ENCODE measurements around the gene YPEL3.

The YPEL3 gene

DNA sequence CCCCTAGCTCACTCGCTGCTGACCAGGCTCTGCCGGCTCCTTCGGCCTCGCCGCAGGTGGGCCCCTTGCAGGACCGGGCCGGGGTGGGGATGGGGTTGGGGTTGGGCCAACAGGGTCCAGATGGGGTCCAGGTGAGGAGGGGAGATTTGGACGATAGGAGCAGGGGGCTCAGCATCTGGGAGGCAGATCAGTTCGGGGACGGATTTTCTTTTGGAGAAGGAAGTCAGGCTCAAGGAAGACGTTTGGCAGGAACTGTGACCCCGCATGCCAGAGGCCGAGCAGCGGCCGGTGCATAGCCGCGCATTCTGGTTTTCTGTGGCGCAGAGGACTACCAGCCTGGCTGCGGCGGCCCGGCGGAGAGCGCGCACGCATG is 31.3 kb downstream of the YPEL3 start:
- no peaks in the 10 kb centered on the region for H3K9me3 ChIP-seq (ENCODE audit: control insufficient read depth in 1 of 2, low read length in 2 of 2)
- H3K27me3 ChIP-seq (ENCODE audit: control insufficient read depth in 1 of 2, insufficient read depth in 2 of 2, low read length in 2 of 2) = no peaks in the 10 kb centered on the region
- peak overlapping the region; percentile 94 to 100 for H3K9ac ChIP-seq (ENCODE audit: low read depth in 1 of 2, low read length in 2 of 2)
- peaks cover 19 to 28% of the 10 kb centered on the region in 2 donors for H3K36me3 ChIP-seq (ENCODE audit: control insufficient read depth in 1 of 2, insufficient read depth in 2 of 2, low read length in 2 of 2)
- peak overlapping the region; percentile 76 to 84 for H3K4me3 ChIP-seq (ENCODE audit: low read depth in 1 of 2, low read length in 2 of 2)
- peak overlapping the region; percentile 100 for H3K27ac ChIP-seq (ENCODE audit: low read depth, low read length)
- H3K4me1 ChIP-seq (ENCODE audit: control insufficient read depth in 1 of 2, insufficient read depth in 2 of 2, low read length in 2 of 2) = peaks cover 39 to 47% of the 10 kb centered on the region in 2 donors

DNA sequence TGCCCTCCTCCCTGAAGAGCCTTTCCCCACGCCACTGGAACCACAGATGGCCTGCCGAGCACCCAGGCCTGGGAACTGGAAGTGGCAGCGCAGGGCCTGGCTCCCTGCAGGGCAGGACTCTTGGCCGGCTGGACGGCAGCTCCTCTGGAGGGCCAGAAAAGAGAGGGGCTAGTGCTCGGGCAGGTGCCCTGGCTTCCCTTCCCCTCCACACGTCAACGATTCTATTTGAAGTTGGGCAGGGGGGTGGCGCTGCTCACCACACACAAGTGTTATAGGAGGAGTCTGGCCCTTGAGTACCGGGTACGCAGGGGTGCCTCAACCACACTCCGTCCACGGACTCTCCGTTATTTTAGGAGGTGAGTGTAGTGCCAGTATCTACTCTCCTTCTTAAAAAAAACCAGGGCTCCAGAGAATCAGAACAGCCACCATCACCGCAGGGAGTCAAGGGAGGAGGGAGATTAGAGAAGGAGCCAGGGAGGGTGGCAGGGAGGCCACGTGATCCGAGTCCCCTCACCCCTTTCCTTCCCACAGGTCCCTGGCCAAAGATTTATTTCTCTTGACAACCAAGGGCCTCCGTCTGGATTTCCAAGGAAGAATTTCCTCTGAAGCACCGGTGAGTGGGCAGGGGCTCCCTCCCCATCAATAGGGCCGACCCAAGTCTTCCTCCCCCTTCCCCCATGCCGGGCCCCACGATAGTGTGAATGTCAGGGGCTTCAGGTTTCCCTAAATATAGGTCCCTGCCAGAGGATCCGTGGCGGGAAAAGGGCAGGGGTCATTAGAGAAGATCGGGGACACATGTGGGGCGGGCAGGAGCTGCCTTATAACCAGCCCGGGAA is 31.9 kb downstream of the YPEL3 start:
- Histone ChIP-seq H3K36me3 (ENCODE audit: control insufficient read depth in 1 of 2, insufficient read depth in 2 of 2, low read length in 2 of 2) (peaks cover 13 to 22% of the 10 kb centered on the region in 2 donors), H3K9ac (ENCODE audit: low read depth in 1 of 2, low read length in 2 of 2) (peak overlapping the region; percentile 94 to 100), H3K9me3 (ENCODE audit: control insufficient read depth in 1 of 2, low read length in 2 of 2) (no peaks in the 10 kb centered on the region), H3K27ac (ENCODE audit: low read depth, low read length) (peak overlapping the region; percentile 100), H3K4me3 (ENCODE audit: low read depth in 1 of 2, low read length in 2 of 2) (peak overlapping the region; percentile 76 to 84), H3K4me1 (ENCODE audit: control insufficient read depth in 1 of 2, insufficient read depth in 2 of 2, low read length in 2 of 2) (peaks cover 36 to 41% of the 10 kb centered on the region in 2 donors), H3K27me3 (ENCODE audit: control insufficient read depth in 1 of 2, insufficient read depth in 2 of 2, low read length in 2 of 2) (no peaks in the 10 kb centered on the region)

- H3K4me3 ChIP-seq (ENCODE audit: low read depth in 1 of 2, low read length in 2 of 2) = peak overlapping the region; percentile 76 to 84
- H3K9ac ChIP-seq (ENCODE audit: low read depth in 1 of 2, low read length in 2 of 2) = peak overlapping the region; percentile 94 to 100
- H3K9me3 ChIP-seq (ENCODE audit: control insufficient read depth in 1 of 2, low read length in 2 of 2) = no peaks in the 10 kb centered on the region
- H3K36me3 ChIP-seq (ENCODE audit: control insufficient read depth in 1 of 2, insufficient read depth in 2 of 2, low read length in 2 of 2) = peaks cover 6 to 15% of the 10 kb centered on the region in 2 donors
- H3K27ac ChIP-seq (ENCODE audit: low read depth, low read length) = peak overlapping the region; percentile 100
- H3K4me1 ChIP-seq (ENCODE audit: control insufficient read depth in 1 of 2, insufficient read depth in 2 of 2, low read length in 2 of 2) = peaks cover 32 to 35% of the 10 kb centered on the region in 2 donors
- H3K27me3 ChIP-seq (ENCODE audit: control insufficient read depth in 1 of 2, insufficient read depth in 2 of 2, low read length in 2 of 2) = no peaks in the 10 kb centered on the region
Observed at GRCh38 chr16:30063278-30063892, 32.6 kb downstream of the YPEL3 start.

- Histone ChIP-seq H3K27ac (ENCODE audit: low read depth, low read length) (no peak overlapping the region), H3K36me3 (ENCODE audit: control insufficient read depth in 1 of 2, insufficient read depth in 2 of 2, low read length in 2 of 2) (no peaks in the 10 kb centered on the region), H3K9ac (ENCODE audit: low read depth in 1 of 2, low read length in 2 of 2) (no peak overlapping the region), H3K4me1 (ENCODE audit: control insufficient read depth in 1 of 2, insufficient read depth in 2 of 2, low read length in 2 of 2) (peaks cover 17 to 21% of the 10 kb centered on the region in 2 donors), H3K4me3 (ENCODE audit: low read depth in 1 of 2, low read length in 2 of 2) (no peak overlapping the region), H3K9me3 (ENCODE audit: control insufficient read depth in 1 of 2, low read length in 2 of 2) (no peaks in the 10 kb centered on the region), H3K27me3 (ENCODE audit: control insufficient read depth in 1 of 2, insufficient read depth in 2 of 2, low read length in 2 of 2) (no peaks in the 10 kb centered on the region)
Observed at GRCh38 chr16:30060836-30061554, 35.0 kb downstream of the YPEL3 start.

DNA sequence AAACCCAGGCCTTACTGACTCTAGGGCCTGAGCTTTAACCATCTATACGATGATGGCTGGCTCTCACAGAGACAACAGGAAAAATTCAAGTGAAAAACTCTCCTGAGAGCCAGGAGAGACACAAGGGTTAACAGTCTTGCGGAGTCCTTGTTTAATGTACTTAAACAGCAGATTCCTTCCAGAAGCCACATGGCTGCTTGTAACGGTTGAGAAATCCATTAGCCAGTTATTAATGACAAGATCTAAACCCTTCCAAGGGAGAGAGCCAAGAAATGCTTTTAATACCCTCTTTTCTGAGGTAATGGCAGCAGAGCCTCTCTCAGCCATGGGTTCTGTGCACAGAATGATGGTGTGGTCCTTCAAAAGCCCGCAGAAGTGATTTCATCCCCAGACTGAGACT is 35.7 kb downstream of the YPEL3 start:
- no peak overlapping the region for H3K27ac ChIP-seq (ENCODE audit: low read depth, low read length)
- H3K9ac ChIP-seq (ENCODE audit: low read depth in 1 of 2, low read length in 2 of 2) = no peak overlapping the region
- H3K4me1 ChIP-seq (ENCODE audit: control insufficient read depth in 1 of 2, insufficient read depth in 2 of 2, low read length in 2 of 2) = peaks cover 17 to 21% of the 10 kb centered on the region in 2 donors
- H3K27me3 ChIP-seq (ENCODE audit: control insufficient read depth in 1 of 2, insufficient read depth in 2 of 2, low read length in 2 of 2) = no peaks in the 10 kb centered on the region
- H3K36me3 ChIP-seq (ENCODE audit: control insufficient read depth in 1 of 2, insufficient read depth in 2 of 2, low read length in 2 of 2) = no peaks in the 10 kb centered on the region
- H3K4me3 ChIP-seq (ENCODE audit: low read depth in 1 of 2, low read length in 2 of 2) = no peak overlapping the region
- no peaks in the 10 kb centered on the region for H3K9me3 ChIP-seq (ENCODE audit: control insufficient read depth in 1 of 2, low read length in 2 of 2)

DNA sequence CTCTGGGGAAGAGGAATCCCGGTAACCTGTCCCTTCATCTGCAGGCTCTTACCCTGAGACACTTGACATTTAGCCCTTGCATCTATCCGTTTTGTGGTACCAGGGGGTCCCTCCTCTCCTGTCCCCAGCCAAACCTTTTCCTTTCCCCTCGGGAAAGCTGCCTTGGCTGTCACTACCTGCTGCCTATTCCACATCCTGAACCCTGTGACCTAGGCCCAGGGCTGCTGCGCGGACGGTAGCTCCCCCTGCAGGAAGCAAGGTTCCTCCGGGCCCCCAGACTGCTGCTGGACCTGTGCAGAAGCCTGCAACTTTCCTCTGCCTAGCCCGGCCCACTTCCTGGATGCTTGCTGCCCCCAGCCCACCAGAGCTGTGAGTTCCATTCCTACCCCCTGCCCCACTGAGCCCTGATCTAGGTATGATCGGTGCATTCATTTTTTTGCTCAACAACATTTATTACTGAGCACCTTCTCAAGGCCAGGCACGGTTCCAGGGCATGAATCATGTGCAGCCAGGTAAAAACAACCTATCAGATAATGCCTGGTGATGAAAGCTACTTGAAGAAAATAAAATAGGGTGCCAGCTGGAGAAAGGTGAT is 41.0 kb downstream of the YPEL3 start:
- Histone ChIP-seq H3K4me3 (ENCODE audit: low read depth in 1 of 2, low read length in 2 of 2) (no peak overlapping the region), H3K9ac (ENCODE audit: low read depth in 1 of 2, low read length in 2 of 2) (no peak overlapping the region), H3K27ac (ENCODE audit: low read depth, low read length) (no peak overlapping the region), H3K4me1 (ENCODE audit: control insufficient read depth in 1 of 2, insufficient read depth in 2 of 2, low read length in 2 of 2) (peaks cover 8 to 13% of the 10 kb centered on the region in 2 donors), H3K36me3 (ENCODE audit: control insufficient read depth in 1 of 2, insufficient read depth in 2 of 2, low read length in 2 of 2) (no peaks in the 10 kb centered on the region), H3K27me3 (ENCODE audit: control insufficient read depth in 1 of 2, insufficient read depth in 2 of 2, low read length in 2 of 2) (no peaks in the 10 kb centered on the region), H3K9me3 (ENCODE audit: control insufficient read depth in 1 of 2, low read length in 2 of 2) (no peaks in the 10 kb centered on the region)

GRCh38 chr16:30054451-30054850 is 41.6 kb downstream of the YPEL3 start:
- H3K9me3 ChIP-seq (ENCODE audit: control insufficient read depth in 1 of 2, low read length in 2 of 2) = no peaks in the 10 kb centered on the region
- H3K4me3 ChIP-seq (ENCODE audit: low read depth in 1 of 2, low read length in 2 of 2) = no peak overlapping the region
- no peak overlapping the region for H3K9ac ChIP-seq (ENCODE audit: low read depth in 1 of 2, low read length in 2 of 2)
- H3K27me3 ChIP-seq (ENCODE audit: control insufficient read depth in 1 of 2, insufficient read depth in 2 of 2, low read length in 2 of 2) = no peaks in the 10 kb centered on the region
- H3K36me3 ChIP-seq (ENCODE audit: control insufficient read depth in 1 of 2, insufficient read depth in 2 of 2, low read length in 2 of 2) = no peaks in the 10 kb centered on the region
- H3K27ac ChIP-seq (ENCODE audit: low read depth, low read length) = no peak overlapping the region
- H3K4me1 ChIP-seq (ENCODE audit: control insufficient read depth in 1 of 2, insufficient read depth in 2 of 2, low read length in 2 of 2) = peaks cover 8 to 13% of the 10 kb centered on the region in 2 donors

DNA sequence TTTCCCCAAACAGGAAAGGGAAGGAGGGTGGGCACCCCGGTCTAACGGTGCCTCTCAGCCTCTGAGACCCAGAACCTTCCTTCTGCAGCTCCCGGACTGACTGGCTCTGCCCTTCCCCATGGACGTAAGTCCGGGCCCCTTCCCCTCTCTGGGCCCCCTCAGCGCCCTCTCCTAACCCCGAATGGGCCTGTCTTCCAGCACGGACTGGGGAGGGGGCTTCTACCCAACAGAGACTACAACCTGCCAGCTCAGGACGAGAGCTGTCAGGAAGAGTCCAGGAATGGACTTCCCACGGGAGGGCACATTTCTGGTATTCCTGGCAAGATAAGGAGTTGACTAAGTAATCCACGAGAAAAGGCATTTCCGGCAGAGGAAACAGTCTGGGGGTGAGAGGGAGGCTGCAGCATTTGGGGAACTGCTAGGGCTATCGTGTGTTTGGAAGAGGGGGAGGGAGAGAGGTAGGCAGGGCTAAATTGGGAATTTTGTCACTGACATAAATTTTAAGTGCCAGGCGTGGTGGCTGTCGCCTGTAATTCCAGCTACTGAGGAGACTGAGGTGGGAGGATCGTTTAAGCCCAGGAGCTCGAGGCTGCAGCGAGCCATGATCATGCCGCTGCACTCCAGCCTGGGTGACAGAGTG is 42.5 kb downstream of the YPEL3 start:
- Histone ChIP-seq H3K9me3 (ENCODE audit: control insufficient read depth in 1 of 2, low read length in 2 of 2) (no peaks in the 10 kb centered on the region), H3K4me1 (ENCODE audit: control insufficient read depth in 1 of 2, insufficient read depth in 2 of 2, low read length in 2 of 2) (peaks cover 8 to 13% of the 10 kb centered on the region in 2 donors), H3K36me3 (ENCODE audit: control insufficient read depth in 1 of 2, insufficient read depth in 2 of 2, low read length in 2 of 2) (no peaks in the 10 kb centered on the region), H3K4me3 (ENCODE audit: low read depth in 1 of 2, low read length in 2 of 2) (peak overlapping the region; percentile 73 to 84), H3K27ac (ENCODE audit: low read depth, low read length) (no peak overlapping the region), H3K27me3 (ENCODE audit: control insufficient read depth in 1 of 2, insufficient read depth in 2 of 2, low read length in 2 of 2) (no peaks in the 10 kb centered on the region), H3K9ac (ENCODE audit: low read depth in 1 of 2, low read length in 2 of 2) (peak overlapping the region in 1 of 2 donors; percentile 60)

- peak overlapping the region; percentile 73 to 84 for H3K4me3 ChIP-seq (ENCODE audit: low read depth in 1 of 2, low read length in 2 of 2)
- peaks cover 8 to 13% of the 10 kb centered on the region in 2 donors for H3K4me1 ChIP-seq (ENCODE audit: control insufficient read depth in 1 of 2, insufficient read depth in 2 of 2, low read length in 2 of 2)
- H3K27ac ChIP-seq (ENCODE audit: low read depth, low read length) = no peak overlapping the region
- no peaks in the 10 kb centered on the region for H3K27me3 ChIP-seq (ENCODE audit: control insufficient read depth in 1 of 2, insufficient read depth in 2 of 2, low read length in 2 of 2)
- H3K9me3 ChIP-seq (ENCODE audit: control insufficient read depth in 1 of 2, low read length in 2 of 2) = no peaks in the 10 kb centered on the region
- no peaks in the 10 kb centered on the region for H3K36me3 ChIP-seq (ENCODE audit: control insufficient read depth in 1 of 2, insufficient read depth in 2 of 2, low read length in 2 of 2)
- H3K9ac ChIP-seq (ENCODE audit: low read depth in 1 of 2, low read length in 2 of 2) = peak overlapping the region in 1 of 2 donors; percentile 60
Observed at GRCh38 chr16:30052671-30053372, 43.2 kb downstream of the YPEL3 start.
